Liver (tissue), 9 donors: Measurements from ENCODE around the gene TAF1C. TPM values are rescaled to one million over a fixed set of nuclear protein-coding genes. Genes with fewer than 3 reads are reported as not detected.

Experiments
- DNase-seq: peaks from one replicate; pipeline ENCODE4 v3.0.0-alpha.2; 2017; ENCODE audit warnings: low spot score
- H3K27ac ChIP-seq, 2 donors: one replicate each; pipeline ENCODE4 v1.7.0; 2013; ENCODE audit warnings: inconsistent platforms in 2 of 2, low read length in 2 of 2, control low read depth in 1 of 2, low read depth in 1 of 2, mild to moderate bottlenecking in 1 of 2
- H3K27me3 ChIP-seq, 4 donors: one replicate each; pipeline versions ENCODE4 v1.6.1 to v1.7.0; 2013; ENCODE audit warnings: low read length in 3 of 4, inconsistent platforms in 1 of 4, mild to moderate bottlenecking in 1 of 4, moderate library complexity in 1 of 4; ENCODE audit not compliant: control insufficient read depth in 4 of 4, insufficient read depth in 4 of 4
- H3K36me3 ChIP-seq, 4 donors: one replicate each; pipeline versions ENCODE4 v1.6.1 to v1.7.0; 2013; ENCODE audit warnings: low read length in 3 of 4, mild to moderate bottlenecking in 3 of 4, low read depth in 1 of 4, moderate library complexity in 1 of 4; ENCODE audit not compliant: control insufficient read depth in 4 of 4, insufficient read depth in 3 of 4
- H3K4me1 ChIP-seq, 4 donors: one replicate each; pipeline versions ENCODE4 v1.6.1 to v1.7.0; 2013; ENCODE audit warnings: low read length in 3 of 4, mild to moderate bottlenecking in 3 of 4, moderate library complexity in 1 of 4; ENCODE audit not compliant: control insufficient read depth in 4 of 4, insufficient read depth in 4 of 4
- H3K4me3 ChIP-seq, 3 donors: one replicate each; pipeline versions ENCODE4 v1.6.1 to v1.7.0; 2013; ENCODE audit warnings: low read length in 3 of 3, control low read depth in 1 of 3, low read depth in 1 of 3, mild to moderate bottlenecking in 1 of 3
- H3K9ac ChIP-seq, 2 donors: one replicate each; pipeline ENCODE4 v1.7.0; 2013; ENCODE audit warnings: low read length in 2 of 2, mild to moderate bottlenecking in 2 of 2, moderate library complexity in 2 of 2, control low read depth in 1 of 2, low read depth in 1 of 2
- H3K9me3 ChIP-seq, 4 donors: one replicate each; pipeline versions ENCODE4 v1.6.1 to v1.7.0; 2013; ENCODE audit warnings: low read length in 3 of 4; ENCODE audit not compliant: control insufficient read depth in 4 of 4
- FOXA1 ChIP-seq: IDR thresholded peaks from 2 replicates; pipeline ENCODE4 v1.6.1; 2016; ENCODE audit warnings: antibody characterized with exemption
- FOXA2 ChIP-seq: IDR thresholded peaks from 2 replicates; pipeline ENCODE4 v1.6.1; 2016; ENCODE audit warnings: antibody characterized with exemption
- JUND ChIP-seq, 2 donors: IDR thresholded peaks; 2 replicates each; pipeline ENCODE4 v1.6.1; 2016; ENCODE audit warnings: antibody characterized with exemption in 2 of 2
- NR2F2 ChIP-seq: IDR thresholded peaks from 2 replicates; pipeline ENCODE4 v1.6.1; 2016; ENCODE audit warnings: antibody characterized with exemption
- RAD21 ChIP-seq, 2 donors: IDR thresholded peaks; 2 replicates each; pipeline ENCODE4 v1.6.1; 2016; ENCODE audit warnings: antibody characterized with exemption in 2 of 2, mild to moderate bottlenecking in 2 of 2
- SP1 ChIP-seq: IDR thresholded peaks from 2 replicates; pipeline ENCODE4 v1.6.1; 2018; ENCODE audit warnings: antibody characterized with exemption, mild to moderate bottlenecking
- TAF1 ChIP-seq: conservative IDR thresholded peaks from 2 replicates; pipeline ENCODE4 v1.6.1; 2016; ENCODE audit warnings: antibody characterized with exemption, mild to moderate bottlenecking
- YY1 ChIP-seq: IDR thresholded peaks from 2 replicates; pipeline ENCODE4 v1.6.1; 2016; ENCODE audit warnings: antibody characterized with exemption, mild to moderate bottlenecking
- WGBS: extraction: QIAGEN DNeasy Blood & Tissue Kit; methylation state at CpG from one replicate; pipeline ENCODE4 v1.1.7; 2013; 5-methylcytosine and 5-hydroxymethylcytosine counted together
- polyA plus RNA-seq, 2 donors: library from polyadenylated mRNA; stranded (reverse) in 1 of 2; unstranded in 1 of 2; fragments of 200-250 nt in 1 of 2; fragments of >200 nt in 1 of 2; fragmentation: Nextera tagmentation in 1 of 2; extraction: Ambion mirVana in 1 of 2; gene quantifications; one replicate each; pipeline versions ENCODE4 v1.2.1 to v1.2.3, GENCODE V29; 2013 to 2015
- total RNA-seq, 2 donors: library from RNA; depleted of rRNA; stranded (reverse); fragments of >200 nt; gene quantifications; one replicate each; pipeline ENCODE4 v1.2.3, GENCODE V29; 2014
- TF ChIP-seq, protein P1 (sequence below): IDR thresholded peaks from 2 replicates; pipeline ENCODE4 v1.6.1; 2016; ENCODE audit warnings: antibody characterized with exemption
- TF ChIP-seq, protein P2 (sequence below): IDR thresholded peaks from 2 replicates; pipeline ENCODE4 v1.6.1; 2016; ENCODE audit warnings: antibody characterized with exemption, mild to moderate bottlenecking
- TF ChIP-seq, protein P3 (sequence below): fragments of 150-350 bp; IDR thresholded peaks from 2 replicates; pipeline ENCODE4 v1.5.1; 2017; ENCODE audit warnings: improper control_type of control experiment, low read depth, low read length; ENCODE audit not compliant: missing input control
- TF ChIP-seq, protein P4 (sequence below): IDR thresholded peaks from 2 replicates; pipeline ENCODE4 v1.6.1; 2016; ENCODE audit warnings: antibody characterized with exemption
- TF ChIP-seq, protein P5 (sequence below): IDR thresholded peaks from 2 replicates; pipeline ENCODE4 v1.6.1; 2016; ENCODE audit warnings: antibody characterized with exemption
- donor health status: healthy.
- donor health status: healthy.
- donor health status: healthy.
- donor health status: healthy.
- donor health status: healthy.

TAF1C gene
- total and polyA plus RNA-seq, 4 donors: 10.2 to 34.5 (median 11.3) TPM

DNA sequence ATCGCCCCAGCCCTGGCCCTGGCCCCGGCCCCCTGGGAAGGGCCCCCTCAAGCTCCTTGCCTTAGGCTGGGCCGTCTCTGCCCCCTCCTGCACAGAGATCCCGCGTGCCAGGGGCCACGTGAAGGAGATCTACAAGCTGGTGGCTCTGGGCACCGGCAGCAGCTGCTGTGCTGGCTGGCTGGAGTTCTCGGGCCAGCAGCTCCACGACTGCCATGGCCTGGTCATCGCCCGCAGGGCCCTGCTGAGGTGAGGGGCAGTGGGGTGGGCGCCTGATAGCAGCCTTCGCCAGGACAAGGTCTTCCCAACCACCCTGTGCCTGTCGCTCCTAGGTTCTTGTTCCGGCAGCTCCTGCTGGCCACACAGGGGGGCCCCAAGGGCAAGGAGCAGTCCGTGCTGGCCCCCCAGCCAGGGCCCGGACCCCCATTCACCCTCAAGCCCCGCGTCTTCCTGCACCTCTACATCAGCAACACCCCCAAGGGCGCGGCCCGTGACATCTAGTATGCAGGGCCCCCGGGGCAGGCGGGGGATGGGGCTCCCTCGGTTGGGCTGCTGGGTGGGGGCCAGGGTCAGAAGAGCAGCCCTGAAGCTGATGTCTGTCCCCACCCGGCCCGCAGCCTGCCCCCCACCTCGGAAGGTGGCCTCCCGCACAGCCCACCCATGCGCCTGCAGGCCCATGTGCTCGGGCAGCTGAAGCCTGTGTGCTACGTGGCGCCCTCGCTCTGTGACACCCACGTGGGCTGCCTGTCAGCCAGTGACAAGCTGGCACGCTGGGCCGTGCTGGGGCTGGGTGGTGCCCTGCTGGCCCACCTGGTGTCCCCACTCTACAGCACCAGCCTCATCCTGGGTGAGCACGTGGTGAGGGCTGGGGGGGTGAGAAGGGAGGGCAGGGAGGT is 8.6 kb upstream of the TAF1C start (continued):
- TF ChIP-seq, protein P1, sequence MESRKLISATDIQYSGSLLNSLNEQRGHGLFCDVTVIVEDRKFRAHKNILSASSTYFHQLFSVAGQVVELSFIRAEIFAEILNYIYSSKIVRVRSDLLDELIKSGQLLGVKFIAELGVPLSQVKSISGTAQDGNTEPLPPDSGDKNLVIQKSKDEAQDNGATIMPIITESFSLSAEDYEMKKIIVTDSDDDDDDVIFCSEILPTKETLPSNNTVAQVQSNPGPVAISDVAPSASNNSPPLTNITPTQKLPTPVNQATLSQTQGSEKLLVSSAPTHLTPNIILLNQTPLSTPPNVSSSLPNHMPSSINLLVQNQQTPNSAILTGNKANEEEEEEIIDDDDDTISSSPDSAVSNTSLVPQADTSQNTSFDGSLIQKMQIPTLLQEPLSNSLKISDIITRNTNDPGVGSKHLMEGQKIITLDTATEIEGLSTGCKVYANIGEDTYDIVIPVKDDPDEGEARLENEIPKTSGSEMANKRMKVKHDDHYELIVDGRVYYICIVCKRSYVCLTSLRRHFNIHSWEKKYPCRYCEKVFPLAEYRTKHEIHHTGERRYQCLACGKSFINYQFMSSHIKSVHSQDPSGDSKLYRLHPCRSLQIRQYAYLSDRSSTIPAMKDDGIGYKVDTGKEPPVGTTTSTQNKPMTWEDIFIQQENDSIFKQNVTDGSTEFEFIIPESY: no peak
- TF ChIP-seq FOXA1: no peak
- no peak for TF ChIP-seq JUND (IDR thresholded peaks at IDR 0.05)

DNA sequence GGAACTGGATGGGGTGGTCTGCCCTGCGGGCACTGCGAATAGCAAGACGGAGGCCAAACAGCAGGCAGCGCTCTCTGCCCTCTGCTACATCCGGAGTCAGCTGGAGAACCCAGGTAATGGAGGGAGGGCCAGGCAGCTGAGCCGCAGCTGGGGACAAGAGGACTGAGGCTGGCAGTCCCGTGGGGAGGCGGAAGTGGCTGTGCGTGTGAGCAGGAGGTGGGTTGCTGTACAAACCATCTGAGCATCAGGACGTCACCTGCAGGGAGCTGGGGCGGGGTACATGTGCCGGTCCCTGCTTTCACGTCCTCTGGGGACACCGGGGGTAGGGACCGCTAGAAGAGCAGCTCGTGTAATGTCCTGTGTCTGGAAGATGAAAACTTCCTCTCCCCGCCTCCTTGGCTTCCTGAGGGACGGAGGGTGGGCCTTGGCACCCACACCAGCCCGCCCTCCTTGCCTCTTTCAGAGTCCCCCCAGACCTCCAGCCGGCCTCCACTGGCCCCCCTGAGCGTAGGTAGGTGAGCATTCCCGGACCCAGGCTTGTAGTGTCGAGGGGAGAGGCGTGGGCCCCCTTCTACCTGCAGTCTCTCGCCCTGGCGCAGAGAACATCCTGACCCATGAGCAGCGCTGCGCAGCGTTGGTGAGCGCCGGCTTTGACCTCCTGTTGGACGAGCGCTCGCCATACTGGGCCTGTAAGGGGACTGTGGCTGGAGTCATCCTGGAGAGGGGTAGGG is 7.8 kb upstream of the TAF1C start:
- H3K36me3 ChIP-seq: no peaks in the 10 kb centered on the region
- no peaks in the 10 kb centered on the region for H3K4me1 ChIP-seq
- 71% methylated on average over 34 of the region's 34 CpGs for WGBS
- DNase-seq: no peak
- H3K9ac ChIP-seq: no peak overlapping the region
- H3K27ac ChIP-seq: no peak overlapping the region
- no peaks in the 10 kb centered on the region for H3K27me3 ChIP-seq
- no peak overlapping the region for H3K4me3 ChIP-seq
- H3K9me3 ChIP-seq: no peaks in the 10 kb centered on the region
- TF ChIP-seq SP1 (no peak), RAD21 (IDR thresholded peaks at IDR 0.05) (no peak), FOXA2 (no peak)
- TF ChIP-seq, protein P2, sequence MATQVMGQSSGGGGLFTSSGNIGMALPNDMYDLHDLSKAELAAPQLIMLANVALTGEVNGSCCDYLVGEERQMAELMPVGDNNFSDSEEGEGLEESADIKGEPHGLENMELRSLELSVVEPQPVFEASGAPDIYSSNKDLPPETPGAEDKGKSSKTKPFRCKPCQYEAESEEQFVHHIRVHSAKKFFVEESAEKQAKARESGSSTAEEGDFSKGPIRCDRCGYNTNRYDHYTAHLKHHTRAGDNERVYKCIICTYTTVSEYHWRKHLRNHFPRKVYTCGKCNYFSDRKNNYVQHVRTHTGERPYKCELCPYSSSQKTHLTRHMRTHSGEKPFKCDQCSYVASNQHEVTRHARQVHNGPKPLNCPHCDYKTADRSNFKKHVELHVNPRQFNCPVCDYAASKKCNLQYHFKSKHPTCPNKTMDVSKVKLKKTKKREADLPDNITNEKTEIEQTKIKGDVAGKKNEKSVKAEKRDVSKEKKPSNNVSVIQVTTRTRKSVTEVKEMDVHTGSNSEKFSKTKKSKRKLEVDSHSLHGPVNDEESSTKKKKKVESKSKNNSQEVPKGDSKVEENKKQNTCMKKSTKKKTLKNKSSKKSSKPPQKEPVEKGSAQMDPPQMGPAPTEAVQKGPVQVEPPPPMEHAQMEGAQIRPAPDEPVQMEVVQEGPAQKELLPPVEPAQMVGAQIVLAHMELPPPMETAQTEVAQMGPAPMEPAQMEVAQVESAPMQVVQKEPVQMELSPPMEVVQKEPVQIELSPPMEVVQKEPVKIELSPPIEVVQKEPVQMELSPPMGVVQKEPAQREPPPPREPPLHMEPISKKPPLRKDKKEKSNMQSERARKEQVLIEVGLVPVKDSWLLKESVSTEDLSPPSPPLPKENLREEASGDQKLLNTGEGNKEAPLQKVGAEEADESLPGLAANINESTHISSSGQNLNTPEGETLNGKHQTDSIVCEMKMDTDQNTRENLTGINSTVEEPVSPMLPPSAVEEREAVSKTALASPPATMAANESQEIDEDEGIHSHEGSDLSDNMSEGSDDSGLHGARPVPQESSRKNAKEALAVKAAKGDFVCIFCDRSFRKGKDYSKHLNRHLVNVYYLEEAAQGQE: no peak
- TF ChIP-seq, protein P1: no peak

DNA sequence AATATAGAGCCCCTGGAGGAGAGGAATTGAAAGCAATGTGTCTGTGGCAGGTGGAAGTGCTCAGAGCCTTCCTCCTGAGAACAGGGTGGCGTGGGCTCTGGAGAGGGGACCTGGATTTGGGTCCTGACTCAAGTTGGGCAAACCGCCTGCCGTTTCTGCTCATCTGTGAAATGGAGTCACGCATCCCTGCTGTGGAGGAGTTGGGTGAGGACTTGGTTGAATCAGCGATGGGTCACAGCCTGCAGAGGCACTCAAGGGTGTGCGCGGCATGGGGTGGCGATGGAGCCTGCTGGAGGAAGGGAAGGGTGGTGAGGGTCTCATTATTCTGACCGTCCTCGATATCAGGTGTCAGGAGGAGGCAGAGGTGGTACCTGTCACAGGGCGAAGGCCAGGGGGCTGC is 7.2 kb upstream of the TAF1C start:
- Histone ChIP-seq H3K36me3 (no peaks in the 10 kb centered on the region), H3K4me1 (no peaks in the 10 kb centered on the region), H3K27ac (no peak overlapping the region), H3K27me3 (no peaks in the 10 kb centered on the region), H3K9me3 (no peaks in the 10 kb centered on the region), H3K4me3 (no peak overlapping the region), H3K9ac (no peak overlapping the region)
- 85% methylated on average over 11 of the region's 11 CpGs for WGBS
- DNase-seq: no peak
- TF ChIP-seq JUND (IDR thresholded peaks at IDR 0.05) (no peak), TAF1 (no peak), RAD21 (IDR thresholded peaks at IDR 0.05) (no peak), YY1 (no peak), FOXA1 (no peak), SP1 (no peak), NR2F2 (no peak)
- TF ChIP-seq, protein P3, sequence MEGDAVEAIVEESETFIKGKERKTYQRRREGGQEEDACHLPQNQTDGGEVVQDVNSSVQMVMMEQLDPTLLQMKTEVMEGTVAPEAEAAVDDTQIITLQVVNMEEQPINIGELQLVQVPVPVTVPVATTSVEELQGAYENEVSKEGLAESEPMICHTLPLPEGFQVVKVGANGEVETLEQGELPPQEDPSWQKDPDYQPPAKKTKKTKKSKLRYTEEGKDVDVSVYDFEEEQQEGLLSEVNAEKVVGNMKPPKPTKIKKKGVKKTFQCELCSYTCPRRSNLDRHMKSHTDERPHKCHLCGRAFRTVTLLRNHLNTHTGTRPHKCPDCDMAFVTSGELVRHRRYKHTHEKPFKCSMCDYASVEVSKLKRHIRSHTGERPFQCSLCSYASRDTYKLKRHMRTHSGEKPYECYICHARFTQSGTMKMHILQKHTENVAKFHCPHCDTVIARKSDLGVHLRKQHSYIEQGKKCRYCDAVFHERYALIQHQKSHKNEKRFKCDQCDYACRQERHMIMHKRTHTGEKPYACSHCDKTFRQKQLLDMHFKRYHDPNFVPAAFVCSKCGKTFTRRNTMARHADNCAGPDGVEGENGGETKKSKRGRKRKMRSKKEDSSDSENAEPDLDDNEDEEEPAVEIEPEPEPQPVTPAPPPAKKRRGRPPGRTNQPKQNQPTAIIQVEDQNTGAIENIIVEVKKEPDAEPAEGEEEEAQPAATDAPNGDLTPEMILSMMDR: no peak
- TF ChIP-seq, protein P4, sequence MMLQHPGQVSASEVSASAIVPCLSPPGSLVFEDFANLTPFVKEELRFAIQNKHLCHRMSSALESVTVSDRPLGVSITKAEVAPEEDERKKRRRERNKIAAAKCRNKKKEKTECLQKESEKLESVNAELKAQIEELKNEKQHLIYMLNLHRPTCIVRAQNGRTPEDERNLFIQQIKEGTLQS: no peak
- TF ChIP-seq, protein P5, sequence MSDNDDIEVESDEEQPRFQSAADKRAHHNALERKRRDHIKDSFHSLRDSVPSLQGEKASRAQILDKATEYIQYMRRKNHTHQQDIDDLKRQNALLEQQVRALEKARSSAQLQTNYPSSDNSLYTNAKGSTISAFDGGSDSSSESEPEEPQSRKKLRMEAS: no peak
- TF ChIP-seq, protein P2: no peak
